DMS79 (cell line): Measurements from ENCODE around the gene SMG9.
"Not testable (repeated sequence)": the region's sequence is repeated elsewhere in the genome, so short reads cannot be mapped to it uniquely, and the experiment has no call there.

Source experiments
- DNase-seq: peaks from one replicate; lab custom pipeline; 2025; lab: John Stamatoyannopoulos, UW

Gene SMG9

GRCh38 chr19:43690890-43691289 is 63.9 kb downstream of the SMG9 start:
- no peak for DNase-seq

GRCh38 chr19:43690444-43690843 is 64.3 kb downstream of the SMG9 start:
- DNase-seq = no peak

GRCh38 chr19:43688059-43688701 is 66.6 kb downstream of the SMG9 start:
- no peak for DNase-seq

GRCh38 chr19:43687660-43687997 is 67.1 kb downstream of the SMG9 start:
- no peak for DNase-seq

GRCh38 chr19:43684326-43684725 is 70.4 kb downstream of the SMG9 start:
- no peak for DNase-seq

GRCh38 chr19:43683905-43684304 is 70.9 kb downstream of the SMG9 start:
- DNase-seq = no peak

- DNase-seq = no peak
Measured at GRCh38 chr19:43682824-43683661, 71.7 kb downstream of the SMG9 start.

GRCh38 chr19:43682269-43682668 is 72.5 kb downstream of the SMG9 start:
- DNase-seq = not testable (repeated sequence)

- DNase-seq = no peak
Measured at GRCh38 chr19:43681821-43682220, 72.9 kb downstream of the SMG9 start.

GRCh38 chr19:43678512-43679261 is 76.1 kb downstream of the SMG9 start:
- DNase-seq = no peak
